Measurements from ENCODE around the gene AADACL2.
"Not testable (repeated sequence)": the region's sequence is repeated elsewhere in the genome, so short reads cannot be mapped to it uniquely, and the experiment has no call there.

The AADACL2 gene

GRCh38 chr3:151768393-151768930, 34.7 kb downstream of the AADACL2 start:
- DNase-seq = no peak

GRCh38 chr3:151769175-151769574, 35.4 kb downstream of the AADACL2 start:
- no peak for DNase-seq

- no peak for DNase-seq
Observed at GRCh38 chr3:151770956-151771355, 37.2 kb downstream of the AADACL2 start.

- no peak for DNase-seq
Observed at GRCh38 chr3:151772825-151773480, 39.2 kb downstream of the AADACL2 start.

- no peak for DNase-seq
Observed at GRCh38 chr3:151774235-151774634, 40.5 kb downstream of the AADACL2 start.

GRCh38 chr3:151774910-151775309, 41.2 kb downstream of the AADACL2 start:
- DNase-seq = no peak

GRCh38 chr3:151775314-151776258, 41.9 kb downstream of the AADACL2 start:
- DNase-seq = no peak

- DNase-seq = no peak
Observed at GRCh38 chr3:151776259-151776740, 42.6 kb downstream of the AADACL2 start.

- no peak for DNase-seq
Observed at GRCh38 chr3:151777880-151778279, 44.2 kb downstream of the AADACL2 start.

- no peak for DNase-seq
Observed at GRCh38 chr3:151787626-151788025, 53.9 kb downstream of the AADACL2 start.

GRCh38 chr3:151788401-151788800, 54.7 kb downstream of the AADACL2 start:
- DNase-seq = no peak

GRCh38 chr3:151789853-151790463, 56.2 kb downstream of the AADACL2 start:
- DNase-seq = no peak

- DNase-seq = not testable (repeated sequence)
Observed at GRCh38 chr3:151790763-151791162, 57.0 kb downstream of the AADACL2 start.

- DNase-seq = no peak
Observed at GRCh38 chr3:151792411-151792810, 58.7 kb downstream of the AADACL2 start.

GRCh38 chr3:151793636-151794035, 59.9 kb downstream of the AADACL2 start:
- DNase-seq = no peak

- no peak for DNase-seq
Observed at GRCh38 chr3:151794080-151794479, 60.4 kb downstream of the AADACL2 start.

GRCh38 chr3:151795276-151795675, 61.5 kb downstream of the AADACL2 start:
- no peak for DNase-seq

GRCh38 chr3:151796105-151796680, 62.5 kb downstream of the AADACL2 start:
- DNase-seq = no peak

- no peak for DNase-seq
Observed at GRCh38 chr3:151798466-151798865, 64.7 kb downstream of the AADACL2 start.

- no peak for DNase-seq
Observed at GRCh38 chr3:151800431-151800830, 66.7 kb downstream of the AADACL2 start.

- DNase-seq = no peak
Observed at GRCh38 chr3:151804267-151804666, 70.5 kb downstream of the AADACL2 start.

- DNase-seq = no peak
Observed at GRCh38 chr3:151806838-151807237, 73.1 kb downstream of the AADACL2 start.
